Measurements from ENCODE around the gene PARVB. TPM values are rescaled to one million over a fixed set of nuclear protein-coding genes. Genes with fewer than 3 reads are reported as not detected.

PARVB gene
- total and polyA plus RNA-seq, 9 of the 15 experiments (the other 6 are each of a cell fraction or from before 2014, with no cell fraction given), result 1.1 to 59.2 (median 29.2) TPM

DNA sequence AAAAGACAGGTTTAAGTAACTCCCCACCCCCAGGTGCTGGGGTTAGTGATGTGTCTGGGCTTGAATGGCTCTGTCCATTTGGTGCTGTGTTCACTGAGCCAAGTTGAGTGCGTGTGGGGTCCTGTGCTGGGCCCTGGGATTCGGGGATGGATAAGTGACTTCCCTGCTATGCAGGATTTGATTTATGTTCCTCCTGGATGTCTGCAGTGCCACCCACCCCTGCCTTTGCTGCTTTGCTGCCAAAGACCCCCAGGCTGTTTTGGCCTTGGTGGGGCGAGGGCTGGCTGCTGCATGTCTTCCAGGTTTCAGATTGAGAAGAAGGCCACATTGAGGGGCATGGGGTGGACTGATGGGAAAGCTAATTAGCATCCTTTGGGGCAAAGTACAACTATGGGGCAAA is 78.8 kb downstream of the PARVB start:
- in situ Hi-C loops (cut with MboI) (no loop called here), intact Hi-C loops (cut with micrococcal nuclease) (no loop called here)
- no peak for DNase-seq (ENCODE audit: extremely low read depth in 1 of 4, low spot score in 3 of 4)
- Histone ChIP-seq H3K9ac (ENCODE audit: insufficient read depth in 1 of 2, low read depth in 2 of 2, low read length in 2 of 2) (no peak overlapping the region), H3K27me3 (ENCODE audit: control insufficient read depth in 2 of 2, insufficient read depth in 2 of 2, low read length in 2 of 2) (no peaks in the 10 kb centered on the region), H3K79me2 (ENCODE audit: control insufficient read depth, insufficient read depth, low read length) (no peaks in the 10 kb centered on the region), H3K9me3 (replicated peaks; ENCODE audit: control insufficient read depth, insufficient read depth, low read depth, low read length) (no peaks in the 10 kb centered on the region), H3K36me3 (ENCODE audit: control insufficient read depth, insufficient read depth, low read length) (peaks cover 3% of the 10 kb centered on the region; the same call in 1 of the 3 replicates), H4K20me1 (replicated peaks; ENCODE audit: control insufficient read depth, insufficient read depth, low read length) (no peaks in the 10 kb centered on the region), H3K9me1 (ENCODE audit: control insufficient read depth, insufficient read depth, low read length) (no peaks in the 10 kb centered on the region), H3K27ac (ENCODE audit: extremely low read depth, low read depth, low read length) (no peak overlapping the region), H3K4me2 (ENCODE audit: insufficient read depth, low read length) (no peak overlapping the region), H2AFZ (ENCODE audit: low read depth, low read length) (no peak overlapping the region), H3K4me1 (replicated peaks in 1 of 2; ENCODE audit: control insufficient read depth in 2 of 2, insufficient read depth in 2 of 2, low read length in 2 of 2) (no peaks in the 10 kb centered on the region), H3K4me3 (no peak overlapping the region)
- no TSS peak for BruUV-seq (replicated peaks)
- POLR2A ChIA-PET, result interaction anchor here (0.6 kb wide), 1 partner anchor 21 kb away, joined by 3 read pairs; no protein-coding TSS in a partner anchor
- no peak for FAIRE-seq
- CTCF ChIA-PET (ENCODE audit: low intra/inter-chr PET ratio), result no interaction called here
- TF ChIP-seq CREM (IDR thresholded peaks at IDR 0.05; ENCODE audit: low read depth) (no peak), ZNF316 (IDR thresholded peaks at IDR 0.05) (no peak), POLR2G (IDR thresholded peaks at IDR 0.05; ENCODE audit: low read depth, low read length) (no peak), SLC30A9 (CRISPR knock-in tag; IDR thresholded peaks at IDR 0.05) (no peak), SMAD1 (IDR thresholded peaks at IDR 0.05; ENCODE audit: low read depth, low read length, partially characterized antibody) (no peak), ZFP1 (CRISPR knock-in tag; IDR thresholded peaks at IDR 0.05) (no peak), GTF2E2 (tag; IDR thresholded peaks at IDR 0.05) (no peak), HCFC1 (IDR thresholded peaks at IDR 0.05; ENCODE audit: low read depth, low read length) (no peak)
- WGBS (ENCODE audit: insufficient coverage, low coverage, missing lambda C conversion rate), result 86% methylated on average over 2 of the region's 3 CpGs
- ATAC-seq, result no peak
